HEK293T (cell line): ENCODE results near the gene SLC25A29.

Source experiments
- ARNT ChIP-seq: fragments of 450-650 bp; IDR thresholded peaks from 2 replicates; pipeline ENCODE4 v1.6.1; 2017; ENCODE audit warnings: mild to moderate bottlenecking
- BHLHE40 ChIP-seq: fragments of 450-650 bp; IDR thresholded peaks from 2 replicates; pipeline ENCODE4 v1.6.1; 2016; ENCODE audit warnings: mild to moderate bottlenecking, moderate library complexity, borderline replicate concordance
- CTBP1 ChIP-seq: fragments of 450-650 bp; IDR thresholded peaks from 2 replicates; pipeline ENCODE4 v1.6.1; 2016; ENCODE audit warnings: borderline replicate concordance
- ELF4 ChIP-seq: fragments of 450-650 bp; IDR thresholded peaks from 2 replicates; pipeline ENCODE4 v1.6.1; 2017; ENCODE audit warnings: antibody characterized with exemption
- FOXK2 ChIP-seq: fragments of 450-650 bp; IDR thresholded peaks from 2 replicates; pipeline ENCODE4 v1.6.1; 2016; ENCODE audit warnings: mild to moderate bottlenecking
- FOXM1 ChIP-seq: fragments of 450-650 bp; IDR thresholded peaks from 2 replicates; pipeline ENCODE4 v1.6.1; 2017; ENCODE audit warnings: mild to moderate bottlenecking, borderline replicate concordance
- HDGF ChIP-seq: fragments of 450-650 bp; IDR thresholded peaks from 2 replicates; pipeline ENCODE4 v1.6.1; 2017; ENCODE audit warnings: antibody characterized with exemption, borderline replicate concordance
- L3MBTL2 ChIP-seq: fragments of 450-650 bp; conservative IDR thresholded peaks from 2 replicates; pipeline ENCODE4 v1.6.1; 2016; ENCODE audit warnings: mild to moderate bottlenecking
- NFRKB ChIP-seq: fragments of 450-650 bp; IDR thresholded peaks from 2 replicates; pipeline ENCODE4 v1.6.1; 2016; ENCODE audit warnings: mild to moderate bottlenecking, moderate library complexity
- PKNOX1 ChIP-seq: fragments of 450-650 bp; IDR thresholded peaks from 2 replicates; pipeline ENCODE4 v1.6.1; 2016
- SP1 ChIP-seq: fragments of 450-650 bp; IDR thresholded peaks from 2 replicates; pipeline ENCODE4 v1.6.1; 2017
- SUZ12 ChIP-seq: fragments of 450-650 bp; IDR thresholded peaks from 2 replicates; pipeline ENCODE4 v1.6.1; 2016; ENCODE audit warnings: mild to moderate bottlenecking
- TARDBP ChIP-seq: fragments of 450-650 bp; IDR thresholded peaks from 2 replicates; pipeline ENCODE4 v1.6.1; 2016
- ZNF384 ChIP-seq: fragments of 450-650 bp; IDR thresholded peaks from 2 replicates; pipeline ENCODE4 v1.6.1; 2016

DNA sequence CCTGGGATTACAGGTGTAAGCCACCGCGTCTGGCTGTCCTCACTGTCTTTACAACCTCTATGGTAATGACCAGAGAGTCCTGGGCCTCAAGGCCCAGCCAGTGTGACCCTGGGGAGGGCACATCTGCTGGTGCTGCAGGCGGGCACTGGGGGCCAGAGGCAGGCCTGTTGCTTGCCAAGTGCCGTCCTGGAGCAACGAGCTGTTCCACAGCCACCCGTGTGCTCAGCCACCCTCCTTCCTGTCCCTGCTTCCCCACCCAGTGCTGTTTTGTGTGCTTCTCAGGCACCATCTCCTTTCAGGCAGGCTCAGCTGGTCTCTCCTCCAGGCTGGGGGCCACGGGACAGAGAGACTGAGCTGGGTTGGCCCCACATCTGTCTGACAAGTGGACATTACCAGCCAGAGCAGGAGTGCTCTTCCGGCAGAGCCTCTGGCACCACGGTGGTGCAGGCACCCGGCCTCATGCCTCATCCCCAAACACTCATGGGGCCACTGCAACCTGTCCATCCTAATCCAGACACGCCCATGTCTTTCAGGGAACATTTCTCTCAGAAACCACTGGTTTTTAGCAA lies 25.9 kb upstream of the SLC25A29 start:
- TF ChIP-seq SUZ12 (no peak), ARNT (no peak), FOXK2 (no peak), L3MBTL2 (no peak), NFRKB (no peak), SP1 (no peak), ZNF384 (no peak), PKNOX1 (no peak), BHLHE40 (no peak), HDGF (no peak), ELF4 (no peak), FOXM1 (no peak), CTBP1 (no peak), TARDBP (no peak)
